ENCODE measurements around the gene GJD4. TPM values are rescaled to one million over a fixed set of nuclear protein-coding genes. Genes with fewer than 3 reads are reported as not detected.

The GJD4 gene
- total and polyA plus RNA-seq, 4 donors, result not detected

GRCh38 chr10:35614312-35614711 lies 9.2 kb downstream of the GJD4 start:
- TF ChIP-seq, protein P1, sequence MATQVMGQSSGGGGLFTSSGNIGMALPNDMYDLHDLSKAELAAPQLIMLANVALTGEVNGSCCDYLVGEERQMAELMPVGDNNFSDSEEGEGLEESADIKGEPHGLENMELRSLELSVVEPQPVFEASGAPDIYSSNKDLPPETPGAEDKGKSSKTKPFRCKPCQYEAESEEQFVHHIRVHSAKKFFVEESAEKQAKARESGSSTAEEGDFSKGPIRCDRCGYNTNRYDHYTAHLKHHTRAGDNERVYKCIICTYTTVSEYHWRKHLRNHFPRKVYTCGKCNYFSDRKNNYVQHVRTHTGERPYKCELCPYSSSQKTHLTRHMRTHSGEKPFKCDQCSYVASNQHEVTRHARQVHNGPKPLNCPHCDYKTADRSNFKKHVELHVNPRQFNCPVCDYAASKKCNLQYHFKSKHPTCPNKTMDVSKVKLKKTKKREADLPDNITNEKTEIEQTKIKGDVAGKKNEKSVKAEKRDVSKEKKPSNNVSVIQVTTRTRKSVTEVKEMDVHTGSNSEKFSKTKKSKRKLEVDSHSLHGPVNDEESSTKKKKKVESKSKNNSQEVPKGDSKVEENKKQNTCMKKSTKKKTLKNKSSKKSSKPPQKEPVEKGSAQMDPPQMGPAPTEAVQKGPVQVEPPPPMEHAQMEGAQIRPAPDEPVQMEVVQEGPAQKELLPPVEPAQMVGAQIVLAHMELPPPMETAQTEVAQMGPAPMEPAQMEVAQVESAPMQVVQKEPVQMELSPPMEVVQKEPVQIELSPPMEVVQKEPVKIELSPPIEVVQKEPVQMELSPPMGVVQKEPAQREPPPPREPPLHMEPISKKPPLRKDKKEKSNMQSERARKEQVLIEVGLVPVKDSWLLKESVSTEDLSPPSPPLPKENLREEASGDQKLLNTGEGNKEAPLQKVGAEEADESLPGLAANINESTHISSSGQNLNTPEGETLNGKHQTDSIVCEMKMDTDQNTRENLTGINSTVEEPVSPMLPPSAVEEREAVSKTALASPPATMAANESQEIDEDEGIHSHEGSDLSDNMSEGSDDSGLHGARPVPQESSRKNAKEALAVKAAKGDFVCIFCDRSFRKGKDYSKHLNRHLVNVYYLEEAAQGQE (IDR thresholded peaks at IDR 0.05), result no peak
- no peak for TF ChIP-seq ZBTB33 (IDR thresholded peaks at IDR 0.05)
- TF ChIP-seq FOXA1 (IDR thresholded peaks at IDR 0.05), result no peak
- no peak for TF ChIP-seq HNF4A (conservative IDR thresholded peaks at IDR 0.05)
- no peak for TF ChIP-seq RAD21 (IDR thresholded peaks at IDR 0.05)
- TF ChIP-seq HNF4G (IDR thresholded peaks at IDR 0.05), result no peak
- no peak for TF ChIP-seq SP1 (IDR thresholded peaks at IDR 0.05)
- TF ChIP-seq, protein P2, sequence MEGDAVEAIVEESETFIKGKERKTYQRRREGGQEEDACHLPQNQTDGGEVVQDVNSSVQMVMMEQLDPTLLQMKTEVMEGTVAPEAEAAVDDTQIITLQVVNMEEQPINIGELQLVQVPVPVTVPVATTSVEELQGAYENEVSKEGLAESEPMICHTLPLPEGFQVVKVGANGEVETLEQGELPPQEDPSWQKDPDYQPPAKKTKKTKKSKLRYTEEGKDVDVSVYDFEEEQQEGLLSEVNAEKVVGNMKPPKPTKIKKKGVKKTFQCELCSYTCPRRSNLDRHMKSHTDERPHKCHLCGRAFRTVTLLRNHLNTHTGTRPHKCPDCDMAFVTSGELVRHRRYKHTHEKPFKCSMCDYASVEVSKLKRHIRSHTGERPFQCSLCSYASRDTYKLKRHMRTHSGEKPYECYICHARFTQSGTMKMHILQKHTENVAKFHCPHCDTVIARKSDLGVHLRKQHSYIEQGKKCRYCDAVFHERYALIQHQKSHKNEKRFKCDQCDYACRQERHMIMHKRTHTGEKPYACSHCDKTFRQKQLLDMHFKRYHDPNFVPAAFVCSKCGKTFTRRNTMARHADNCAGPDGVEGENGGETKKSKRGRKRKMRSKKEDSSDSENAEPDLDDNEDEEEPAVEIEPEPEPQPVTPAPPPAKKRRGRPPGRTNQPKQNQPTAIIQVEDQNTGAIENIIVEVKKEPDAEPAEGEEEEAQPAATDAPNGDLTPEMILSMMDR (IDR thresholded peaks at IDR 0.05; ENCODE audit: low read depth, low read length, missing input control), result no peak
- TF ChIP-seq NR2F2 (IDR thresholded peaks at IDR 0.05), result no peak
- no peak for TF ChIP-seq JUND (IDR thresholded peaks at IDR 0.05)

DNA sequence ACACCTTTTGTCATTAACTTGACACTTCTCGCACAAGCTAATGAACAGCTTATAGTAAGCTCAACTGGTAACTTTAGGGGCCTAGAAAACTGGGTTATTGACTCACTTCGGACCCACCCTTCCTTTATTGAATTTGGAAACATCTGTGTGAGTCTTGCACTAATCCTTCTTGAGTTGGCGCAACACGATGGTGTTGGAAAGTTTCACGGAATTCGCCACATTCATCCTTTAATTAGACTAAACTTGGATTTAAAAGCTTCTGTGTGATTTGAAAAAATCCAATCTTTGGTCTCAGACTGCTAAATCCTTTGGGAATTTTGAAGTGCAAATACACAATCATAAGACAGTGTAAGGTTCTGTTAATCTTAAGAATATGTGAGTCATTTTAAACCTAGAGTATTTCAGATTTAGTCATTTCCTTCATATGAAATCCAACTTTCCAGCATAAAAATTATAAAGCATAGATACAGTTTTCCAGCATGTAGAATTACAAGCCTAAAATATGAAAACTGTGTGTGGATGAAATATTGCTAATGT lies 21.9 kb downstream of the GJD4 start:
- no peak overlapping the region for H3K4me3 ChIP-seq (ENCODE audit: low read depth in 1 of 3, low read length in 3 of 3)
- H3K36me3 ChIP-seq (ENCODE audit: control insufficient read depth in 4 of 4, insufficient read depth in 3 of 4, low read depth in 1 of 4, low read length in 3 of 4), result no peaks in the 10 kb centered on the region
- H3K27ac ChIP-seq (ENCODE audit: low read depth in 1 of 2, low read length in 2 of 2), result no peak overlapping the region
- 84% methylated on average over 6 of the region's 6 CpGs for WGBS
- H3K9ac ChIP-seq (ENCODE audit: low read depth in 1 of 2, low read length in 2 of 2), result no peak overlapping the region
- no peaks in the 10 kb centered on the region for H3K4me1 ChIP-seq (ENCODE audit: control insufficient read depth in 4 of 4, insufficient read depth in 4 of 4, low read length in 3 of 4)
- DNase-seq (ENCODE audit: low spot score), result no peak
- no peaks in the 10 kb centered on the region for H3K27me3 ChIP-seq (ENCODE audit: control insufficient read depth in 4 of 4, insufficient read depth in 4 of 4, low read length in 3 of 4)
- H3K9me3 ChIP-seq (ENCODE audit: control insufficient read depth in 4 of 4, low read length in 3 of 4), result no peaks in the 10 kb centered on the region
- TF ChIP-seq GABPA (IDR thresholded peaks at IDR 0.05 in 1 of 2, conservative IDR thresholded peaks at IDR 0.05 in 1 of 2) (no peak), JUND (IDR thresholded peaks at IDR 0.05) (no peak), ATF3 (IDR thresholded peaks at IDR 0.05) (no peak), HNF4A (conservative IDR thresholded peaks at IDR 0.05) (no peak), ZBTB33 (IDR thresholded peaks at IDR 0.05) (no peak), RXRA (IDR thresholded peaks at IDR 0.05) (no peak), NR2F2 (IDR thresholded peaks at IDR 0.05) (no peak), FOXA1 (IDR thresholded peaks at IDR 0.05) (no peak), EGR1 (IDR thresholded peaks at IDR 0.05; ENCODE audit: low read depth in 2 of 2) (no peak), SP1 (IDR thresholded peaks at IDR 0.05) (no peak)
- TF ChIP-seq, protein P1 (IDR thresholded peaks at IDR 0.05), result no peak
- TF ChIP-seq, protein P2 (IDR thresholded peaks at IDR 0.05; ENCODE audit: low read depth, low read length, missing input control), result no peak

More at GRCh38 chr10:35614312-35614711, 9.2 kb downstream of the GJD4 start:
- no peaks in the 10 kb centered on the region for H3K27me3 ChIP-seq (ENCODE audit: control insufficient read depth in 4 of 4, insufficient read depth in 4 of 4, low read length in 3 of 4)
- no peak overlapping the region for H3K4me3 ChIP-seq (ENCODE audit: low read depth in 1 of 3, low read length in 3 of 3)
- H3K9me3 ChIP-seq (ENCODE audit: control insufficient read depth in 4 of 4, low read length in 3 of 4), result no peaks in the 10 kb centered on the region
- peaks cover 0 to 13% (median 7%) of the 10 kb centered on the region in 4 donors for H3K4me1 ChIP-seq (ENCODE audit: control insufficient read depth in 4 of 4, insufficient read depth in 4 of 4, low read length in 3 of 4)
- no peak overlapping the region for H3K9ac ChIP-seq (ENCODE audit: low read depth in 1 of 2, low read length in 2 of 2)
- H3K36me3 ChIP-seq (ENCODE audit: control insufficient read depth in 4 of 4, insufficient read depth in 3 of 4, low read depth in 1 of 4, low read length in 3 of 4), result no peaks in the 10 kb centered on the region
- WGBS, result 65% methylated on average over 5 of the region's 5 CpGs
- no peak for DNase-seq (ENCODE audit: low spot score)
- H3K27ac ChIP-seq (ENCODE audit: low read depth in 1 of 2, low read length in 2 of 2), result no peak overlapping the region
